Left cardiac atrium (tissue), 4 donors: Measurements from ENCODE around the gene ASH1L. TPM values are rescaled to one million over a fixed set of nuclear protein-coding genes. Genes with fewer than 3 reads are reported as not detected.
"Not testable (repeated sequence)": the region's sequence is repeated elsewhere in the genome, so short reads cannot be mapped to it uniquely, and the experiment has no call there.

Experiments
- ATAC-seq, 2 donors: fragments of 200-7000 bp; cut with Tn5 transposase; one replicate each; pipeline ENCODE4 v1.9.1; 2020; ENCODE audit warnings: mild to moderate bottlenecking in 2 of 2, moderate library complexity in 2 of 2
- DNase-seq: peaks from one replicate; pipeline ENCODE4 v3.0.0-alpha.2; 2020
- intact Hi-C, 2 donors: fragments of 100-400 bp; cut with DNase I; formaldehyde crosslinking; loops; one replicate each; pipeline versions ENCODE4 v1.14.1 to v1.15.1; 2022 to 2023
- total RNA-seq, 2 donors: library from RNA; stranded (reverse); fragmentation: NEBNext Ultra II Directional; extraction: Animal tissue kit (Norgen Biotek cat#: 25700); gene quantifications; one replicate each; pipeline ENCODE4 v1.2.1, GENCODE V29; 2021
- donor health status: DM: no; HTN: yes; CAD: no.
- donor health status: DM: no; HTN: yes; CAD: no; lungs with severe emphysema.
- donor health status: DM: yes; HTN: yes; CAD: no.
- donor health status: Dilated cardiomyopathy.

The ASH1L gene
- total RNA-seq, 2 donors from 2014 or later, result 40.6 to 45.9 TPM

GRCh38 chr1:155466617-155466972, 96.0 kb downstream of the ASH1L start:
- ATAC-seq (no peak), DNase-seq (no peak)
- intact Hi-C loops, result no loop called here

GRCh38 chr1:155463865-155464650, 98.5 kb downstream of the ASH1L start:
- no peak for DNase-seq
- intact Hi-C loops, result no loop called here
- peak in 1 of 2 donors; percentile 44 for ATAC-seq

- no peak for ATAC-seq
- no peak for DNase-seq
- intact Hi-C loops, result no loop called here
These were observed 104.5 kb downstream of the ASH1L start for GRCh38 chr1:155458111-155458510.

GRCh38 chr1:155457266-155457665, 105.3 kb downstream of the ASH1L start:
- ATAC-seq (no peak), DNase-seq (no peak)
- intact Hi-C loops, result no loop called here

- DNase-seq (no peak), ATAC-seq (peak in 1 of 2 donors; percentile 44)
- intact Hi-C loops, result no loop called here
These were observed 106.9 kb downstream of the ASH1L start for GRCh38 chr1:155455588-155456195.

- intact Hi-C loops, result no loop called here
- no peak for DNase-seq
- ATAC-seq, result no peak
These were observed 108.5 kb downstream of the ASH1L start for GRCh38 chr1:155454096-155454495.

- intact Hi-C loops, result no loop called here
- ATAC-seq (no peak), DNase-seq (no peak)
These were observed 109.5 kb downstream of the ASH1L start for GRCh38 chr1:155453141-155453540.

GRCh38 chr1:155451199-155451598, 111.4 kb downstream of the ASH1L start:
- intact Hi-C loops, result no loop called here
- DNase-seq (no peak), ATAC-seq (no peak)

- ATAC-seq, DNase-seq, intact Hi-C loops: not testable (repeated sequence)
These were observed 120.2 kb downstream of the ASH1L start for GRCh38 chr1:155442431-155442830.

- intact Hi-C loops, result no loop called here
- DNase-seq, result no peak
- ATAC-seq, result no peak
These were observed 125.2 kb downstream of the ASH1L start for GRCh38 chr1:155437405-155437804.

GRCh38 chr1:155433831-155434389, 128.7 kb downstream of the ASH1L start:
- ATAC-seq, intact Hi-C loops, DNase-seq: not testable (repeated sequence)

GRCh38 chr1:155433128-155433830, 129.3 kb downstream of the ASH1L start:
- intact Hi-C loops, DNase-seq: not testable (repeated sequence)
- peak in 1 of 2 donors; percentile 19 for ATAC-seq

- DNase-seq (no peak), ATAC-seq (no peak)
- intact Hi-C loops, result no loop called here
These were observed 138.5 kb downstream of the ASH1L start for GRCh38 chr1:155424091-155424490.

GRCh38 chr1:155420788-155421187, 141.8 kb downstream of the ASH1L start:
- DNase-seq (no peak), ATAC-seq (no peak)
- intact Hi-C loops, result no loop called here

- ATAC-seq, intact Hi-C loops, DNase-seq: not testable (repeated sequence)
These were observed 150.8 kb downstream of the ASH1L start for GRCh38 chr1:155411840-155412239.

- DNase-seq, result no peak
- intact Hi-C loops, result no loop called here
- ATAC-seq, result no peak
These were observed 151.7 kb downstream of the ASH1L start for GRCh38 chr1:155410931-155411330.

- ATAC-seq (peak in 1 of 2 donors; percentile 73), DNase-seq (peak; percentile 48)
These were observed 165.6 kb downstream of the ASH1L start for GRCh38 chr1:155396874-155397476.

GRCh38 chr1:155392898-155393411, 169.6 kb downstream of the ASH1L start:
- intact Hi-C loops, result no loop called here
- ATAC-seq, result peak in 1 of 2 donors; percentile 63
- peak; percentile 35 for DNase-seq

More at GRCh38 chr1:155396874-155397476, 165.6 kb downstream of the ASH1L start:
- intact Hi-C loops, result no loop called here

GRCh38 chr1:155389826-155390225, 172.8 kb downstream of the ASH1L start:
- intact Hi-C loops, result no loop called here
- DNase-seq, result no peak
- no peak for ATAC-seq
